HFFc6 (cell line): Measurements from ENCODE around the gene MYO1A. TPM values are rescaled to one million over a fixed set of nuclear protein-coding genes. Genes with fewer than 3 reads are reported as not detected.
"Not testable (repeated sequence)": the region's sequence is repeated elsewhere in the genome, so short reads cannot be mapped to it uniquely, and the experiment has no call there.

Experiments used
- DNase-seq: peaks from one replicate; pipeline ENCODE4 v3.0.0-alpha.2; 2018
- H3K27ac Mint-ChIP-seq: 2 replicates; pipeline ENCODE4 v1.8.0; 2020; ENCODE audit warnings: mild to moderate bottlenecking, mixed read lengths
- H3K27me3 Mint-ChIP-seq: 2 replicates; pipeline ENCODE4 v1.8.0; 2021; ENCODE audit warnings: mild to moderate bottlenecking, moderate library complexity, mixed read lengths; ENCODE audit not compliant: insufficient read depth
- H3K36me3 Mint-ChIP-seq: 2 replicates; pipeline ENCODE4 v1.8.0; 2021; ENCODE audit warnings: low read depth, mixed read lengths
- H3K4me1 Mint-ChIP-seq: 2 replicates; pipeline ENCODE4 v1.8.0; 2020; ENCODE audit warnings: low read depth, mixed read lengths
- H3K4me3 Mint-ChIP-seq: 2 replicates; pipeline ENCODE4 v1.8.0; 2020; ENCODE audit warnings: mild to moderate bottlenecking, moderate library complexity, mixed read lengths
- H3K9me3 Mint-ChIP-seq: 2 replicates; pipeline ENCODE4 v1.8.0; 2020; ENCODE audit warnings: mild to moderate bottlenecking, mixed read lengths
- total RNA-seq, 6 experiments: library from RNA; stranded (reverse); fragmentation: NEBNext Ultra II Directional; extraction: Animal tissue kit (Norgen Biotek cat#: 25700); gene quantifications; 2 replicates in 1 of 6; 3 replicates in 5 of 6; pipeline ENCODE4 v1.2.3, GENCODE V29; 2021
- TF ChIP-seq, protein P1 (sequence below): fragments of 200-600 bp; sonication (generic); IDR thresholded peaks from 2 replicates; pipeline ENCODE4 v1.5.0; 2021; ENCODE audit warnings: antibody characterized with exemption, mild to moderate bottlenecking

The MYO1A gene
- total RNA-seq, 6 experiments from 2014 or later: 0.23 TPM; not detected in 5

- peaks cover 26% of the 10 kb centered on the region for H3K4me1 Mint-ChIP-seq
- no peaks in the 10 kb centered on the region; the same call in 1 of the 2 replicates for H3K27me3 Mint-ChIP-seq
Observed at GRCh38 chr12:57080855-57081254, 30.9 kb upstream of the MYO1A start.

DNA sequence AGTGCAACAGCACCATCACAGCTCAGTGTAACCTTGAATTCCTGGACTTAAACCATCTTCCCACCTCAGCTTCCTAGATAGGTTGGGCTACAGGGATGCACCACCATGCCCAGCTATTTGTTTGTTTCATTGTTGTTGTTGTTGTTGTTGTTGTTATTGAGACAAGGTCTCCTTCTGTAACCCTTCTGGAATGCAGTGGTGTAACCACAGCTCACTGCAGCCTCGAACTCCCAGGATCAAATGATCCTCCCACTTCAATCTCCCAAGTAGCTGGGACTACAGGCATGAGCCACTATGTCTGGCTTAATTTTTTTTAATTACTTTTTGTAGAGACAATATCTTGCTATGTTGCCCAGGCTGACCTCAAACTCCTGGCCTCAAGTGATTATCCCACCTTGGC is 29.9 kb upstream of the MYO1A start:
- TF ChIP-seq, protein P1, sequence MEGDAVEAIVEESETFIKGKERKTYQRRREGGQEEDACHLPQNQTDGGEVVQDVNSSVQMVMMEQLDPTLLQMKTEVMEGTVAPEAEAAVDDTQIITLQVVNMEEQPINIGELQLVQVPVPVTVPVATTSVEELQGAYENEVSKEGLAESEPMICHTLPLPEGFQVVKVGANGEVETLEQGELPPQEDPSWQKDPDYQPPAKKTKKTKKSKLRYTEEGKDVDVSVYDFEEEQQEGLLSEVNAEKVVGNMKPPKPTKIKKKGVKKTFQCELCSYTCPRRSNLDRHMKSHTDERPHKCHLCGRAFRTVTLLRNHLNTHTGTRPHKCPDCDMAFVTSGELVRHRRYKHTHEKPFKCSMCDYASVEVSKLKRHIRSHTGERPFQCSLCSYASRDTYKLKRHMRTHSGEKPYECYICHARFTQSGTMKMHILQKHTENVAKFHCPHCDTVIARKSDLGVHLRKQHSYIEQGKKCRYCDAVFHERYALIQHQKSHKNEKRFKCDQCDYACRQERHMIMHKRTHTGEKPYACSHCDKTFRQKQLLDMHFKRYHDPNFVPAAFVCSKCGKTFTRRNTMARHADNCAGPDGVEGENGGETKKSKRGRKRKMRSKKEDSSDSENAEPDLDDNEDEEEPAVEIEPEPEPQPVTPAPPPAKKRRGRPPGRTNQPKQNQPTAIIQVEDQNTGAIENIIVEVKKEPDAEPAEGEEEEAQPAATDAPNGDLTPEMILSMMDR: no peak
- no peaks in the 10 kb centered on the region for H3K9me3 Mint-ChIP-seq
- peaks cover 16% of the 10 kb centered on the region for H3K4me1 Mint-ChIP-seq
- no peaks in the 10 kb centered on the region; the same call in 1 of the 2 replicates for H3K27me3 Mint-ChIP-seq
- DNase-seq: no peak
- H3K36me3 Mint-ChIP-seq: no peaks in the 10 kb centered on the region
- peak overlapping the region; percentile 93 for H3K27ac Mint-ChIP-seq
- peak overlapping the region; percentile 99 for H3K4me3 Mint-ChIP-seq

More at GRCh38 chr12:57080855-57081254, 30.9 kb upstream of the MYO1A start:
- H3K27ac Mint-ChIP-seq: no peak overlapping the region
- no peak overlapping the region for H3K4me3 Mint-ChIP-seq
- H3K9me3 Mint-ChIP-seq: no peaks in the 10 kb centered on the region
- DNase-seq: no peak
- H3K36me3 Mint-ChIP-seq: no peaks in the 10 kb centered on the region
- TF ChIP-seq, protein P1: no peak

DNA sequence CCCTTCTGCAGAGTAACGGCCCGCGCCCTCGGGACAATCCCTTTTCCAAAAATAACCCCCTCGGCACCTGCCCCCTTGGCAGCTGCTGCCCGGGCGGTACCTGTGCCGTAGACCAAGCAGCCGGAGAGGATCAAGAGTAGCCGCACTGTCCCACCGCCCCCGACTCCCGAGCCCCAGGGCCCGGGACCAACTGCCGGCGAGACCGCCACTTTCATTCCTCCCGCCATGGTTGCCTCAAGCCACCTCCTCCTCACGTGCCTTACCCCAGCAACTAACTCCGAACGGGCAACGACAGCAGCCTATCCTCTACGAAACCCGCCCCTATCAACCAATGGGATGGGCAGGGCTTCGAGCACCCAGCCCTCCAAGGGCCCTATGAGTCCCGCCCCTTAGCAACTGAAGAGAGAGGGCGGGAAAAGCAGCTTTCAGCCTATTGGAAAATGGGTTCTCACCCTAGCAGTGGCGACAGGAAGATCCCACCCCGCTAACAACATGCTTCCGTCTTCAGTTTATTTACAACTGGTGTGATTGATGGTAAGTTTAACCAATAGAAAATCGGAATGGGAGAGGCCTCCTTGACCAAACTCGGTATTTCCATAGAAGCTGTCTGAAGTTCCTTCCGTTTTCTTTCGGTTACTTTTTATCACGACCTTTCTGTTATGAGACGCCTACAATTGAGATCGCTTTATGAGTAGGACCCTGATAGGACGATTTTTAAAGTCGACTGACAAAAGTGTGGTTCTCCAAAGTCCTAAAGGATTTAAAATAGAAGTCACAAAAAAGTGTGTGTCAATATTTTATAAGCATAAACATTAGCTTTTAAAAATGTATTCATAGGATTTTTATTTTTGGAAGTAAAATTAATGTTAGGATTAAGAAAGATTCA is 28.8 kb upstream of the MYO1A start, which contains the start of gene NEMP1:
TSS of gene NEMP1 (minus strand) at position 273 of the 886 bp plus-strand sequence. CDS start at position 227, 46 bp downstream.
- no peaks in the 10 kb centered on the region; the same call in 1 of the 2 replicates for H3K27me3 Mint-ChIP-seq
- no peaks in the 10 kb centered on the region for H3K9me3 Mint-ChIP-seq
- DNase-seq: peak; percentile 100
- H3K36me3 Mint-ChIP-seq: no peaks in the 10 kb centered on the region
- peaks cover 17% of the 10 kb centered on the region for H3K4me1 Mint-ChIP-seq
- H3K27ac Mint-ChIP-seq: peak within 1 kb of the TSS; percentile 93
- TF ChIP-seq, protein P1: no peak
- H3K4me3 Mint-ChIP-seq: peak within 1 kb of the TSS; percentile 99

- Mint-ChIP-seq H3K4me1 (peaks cover 33% of the 10 kb centered on the region), H3K27ac (peak overlapping the region; percentile 49)
- not testable (repeated sequence) for H3K4me3 Mint-ChIP-seq, H3K9me3 Mint-ChIP-seq, DNase-seq, H3K36me3 Mint-ChIP-seq, H3K27me3 Mint-ChIP-seq
Observed at GRCh38 chr12:57073566-57074450, 23.9 kb upstream of the MYO1A start.

DNA sequence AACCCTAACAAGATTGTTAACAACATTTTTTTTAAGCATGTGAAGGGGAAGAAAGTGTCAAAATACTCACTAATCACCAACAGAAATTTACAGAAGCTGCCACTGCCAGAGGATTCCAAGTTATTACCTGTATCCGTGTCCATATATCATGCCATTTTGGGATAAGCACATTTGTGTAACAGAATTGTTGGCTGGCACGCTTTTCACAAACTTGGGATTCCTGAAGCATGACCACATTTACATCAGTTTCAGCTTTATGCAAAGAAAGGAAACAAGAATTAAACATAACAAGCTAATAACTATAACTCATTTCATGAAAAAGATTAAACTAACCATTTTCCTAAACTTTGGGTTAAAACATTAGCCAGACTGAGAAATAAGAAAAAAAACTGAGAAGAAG is 22.7 kb upstream of the MYO1A start:
- Mint-ChIP-seq H3K4me3 (peak overlapping the region; percentile 60), H3K27me3 (no peaks in the 10 kb centered on the region), H3K36me3 (no peaks in the 10 kb centered on the region; the same call in 1 of the 2 replicates), H3K27ac (peak overlapping the region; percentile 70), H3K4me1 (peaks cover 32% of the 10 kb centered on the region), H3K9me3 (no peaks in the 10 kb centered on the region)
- TF ChIP-seq, protein P1: no peak
- DNase-seq: no peak
